HK-2 (cell line): ENCODE data around the gene NKD1.

Experiments used
- DNase-seq: peaks from one replicate; pipeline ENCODE4 v3.0.0-alpha.2; 2018; ENCODE audit not compliant: unreplicated experiment

Gene NKD1

GRCh38 chr16:50537533-50538290 lies 10.5 kb upstream of the NKD1 start:
- DNase-seq, result no peak

- no peak for DNase-seq
These were observed 9.7 kb upstream of the NKD1 start for GRCh38 chr16:50538411-50539052.

DNA sequence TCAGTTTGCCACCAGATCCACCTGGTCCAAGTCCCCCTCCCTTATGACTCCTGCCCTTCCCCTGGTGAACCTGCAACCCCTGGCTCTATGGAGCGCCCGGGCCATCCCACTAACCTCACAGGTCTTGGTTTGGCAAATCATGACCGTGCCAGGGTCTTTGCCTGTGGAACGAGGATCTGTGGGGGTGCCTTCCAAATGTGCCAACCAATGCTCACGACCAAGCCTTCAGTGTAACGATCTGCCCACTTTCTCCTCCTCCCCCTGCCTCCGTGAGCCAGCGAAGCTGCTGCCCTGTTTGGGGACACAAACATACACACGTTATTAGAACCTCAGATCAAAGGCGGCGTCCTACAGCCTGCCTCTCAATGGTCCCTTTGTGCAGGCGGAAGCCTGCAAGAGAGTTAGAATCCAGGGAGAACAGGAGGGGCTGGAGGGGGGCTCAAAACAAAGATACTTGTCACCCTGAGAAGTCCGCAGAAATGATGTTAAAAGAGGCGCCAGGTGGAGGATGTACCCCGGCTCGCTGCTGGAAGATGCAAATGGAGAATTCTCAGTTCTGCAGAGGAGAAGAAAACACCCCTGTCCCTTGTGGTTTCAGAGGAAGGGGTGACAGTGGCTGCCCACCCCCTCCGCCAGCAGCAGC lies 9.0 kb upstream of the NKD1 start:
- no peak for DNase-seq

DNA sequence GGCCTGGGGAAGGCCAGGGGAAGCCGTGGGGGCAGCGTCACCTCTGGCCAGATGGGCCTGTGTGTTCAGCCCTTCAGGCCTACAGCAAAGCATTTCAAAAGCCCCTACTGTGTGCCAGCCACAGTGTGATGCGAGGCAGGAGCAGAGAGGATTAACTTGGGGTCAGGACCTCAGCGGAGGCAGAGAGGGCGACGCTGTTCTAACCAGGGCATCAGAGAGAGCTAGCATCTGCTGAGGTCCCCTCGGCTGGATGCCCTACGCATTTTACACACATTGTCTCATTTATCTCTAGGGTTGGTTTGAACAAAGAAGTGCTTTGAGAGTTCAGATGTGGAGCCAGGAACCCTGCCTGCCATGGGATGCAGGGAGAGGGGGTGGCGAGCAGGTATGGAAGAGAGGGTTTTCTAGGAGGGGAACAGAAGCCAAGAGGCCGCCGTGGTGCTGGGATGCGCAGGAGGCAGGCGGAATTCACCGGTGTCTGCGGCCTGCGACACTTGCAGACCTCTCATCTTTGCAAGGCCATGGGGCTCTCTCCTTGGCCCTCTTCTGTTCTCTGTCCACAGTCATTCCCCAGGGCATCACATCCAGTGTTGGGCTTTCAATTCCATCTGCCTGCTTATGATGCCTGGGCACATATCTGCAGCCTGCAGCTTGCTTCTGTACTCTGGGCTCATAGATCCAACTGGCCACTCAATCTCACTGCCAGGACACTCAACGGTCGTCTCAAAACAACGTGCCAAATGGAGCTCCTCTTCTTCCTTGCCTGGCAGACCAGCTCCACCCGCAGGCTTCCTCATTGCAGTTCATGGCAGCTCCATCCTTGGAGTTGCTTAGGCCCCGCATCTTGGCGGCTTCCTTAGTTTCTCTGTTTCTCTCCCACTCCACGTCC lies 8.1 kb upstream of the NKD1 start:
- no peak for DNase-seq

DNA sequence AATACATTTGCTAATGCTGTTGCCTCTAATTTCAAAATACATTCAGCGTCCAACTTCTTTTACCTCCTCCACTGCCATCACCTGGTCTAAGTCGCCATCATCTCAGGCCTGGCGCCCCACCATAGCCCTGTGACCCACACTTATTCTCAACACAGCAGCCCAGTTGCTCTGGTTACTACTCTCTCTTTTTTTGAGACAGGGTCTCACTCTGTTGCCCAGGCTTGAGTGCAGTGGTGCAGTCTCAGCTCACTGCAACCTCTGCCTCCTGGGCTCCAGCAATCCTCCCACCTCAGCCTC lies 7.5 kb upstream of the NKD1 start:
- DNase-seq, result no peak

DNA sequence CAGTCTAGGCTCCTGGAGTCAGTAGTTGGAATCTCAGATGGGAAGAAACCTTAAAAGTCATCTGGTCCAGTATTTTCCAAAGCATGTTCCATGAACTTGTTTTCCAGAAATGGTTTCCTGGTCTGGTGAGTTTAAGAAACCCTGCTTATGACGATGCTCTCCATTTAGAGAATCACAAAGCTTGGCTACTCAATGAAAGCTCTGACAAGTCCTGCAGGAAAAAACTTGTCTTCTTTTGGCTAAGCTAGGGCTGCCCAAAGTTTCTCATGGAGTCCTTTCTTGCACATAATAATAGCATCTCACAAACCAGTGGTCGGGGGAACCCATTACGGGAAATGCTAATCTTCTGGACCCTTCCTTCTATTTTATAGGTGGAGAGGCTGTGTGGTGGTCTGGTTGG lies 5.5 kb upstream of the NKD1 start:
- no peak for DNase-seq

GRCh38 chr16:50546125-50546524 lies 2.1 kb upstream of the NKD1 start:
- DNase-seq, result no peak

GRCh38 chr16:50547340-50548124 lies 664 bp upstream of the NKD1 start:
- DNase-seq, result no peak

DNA sequence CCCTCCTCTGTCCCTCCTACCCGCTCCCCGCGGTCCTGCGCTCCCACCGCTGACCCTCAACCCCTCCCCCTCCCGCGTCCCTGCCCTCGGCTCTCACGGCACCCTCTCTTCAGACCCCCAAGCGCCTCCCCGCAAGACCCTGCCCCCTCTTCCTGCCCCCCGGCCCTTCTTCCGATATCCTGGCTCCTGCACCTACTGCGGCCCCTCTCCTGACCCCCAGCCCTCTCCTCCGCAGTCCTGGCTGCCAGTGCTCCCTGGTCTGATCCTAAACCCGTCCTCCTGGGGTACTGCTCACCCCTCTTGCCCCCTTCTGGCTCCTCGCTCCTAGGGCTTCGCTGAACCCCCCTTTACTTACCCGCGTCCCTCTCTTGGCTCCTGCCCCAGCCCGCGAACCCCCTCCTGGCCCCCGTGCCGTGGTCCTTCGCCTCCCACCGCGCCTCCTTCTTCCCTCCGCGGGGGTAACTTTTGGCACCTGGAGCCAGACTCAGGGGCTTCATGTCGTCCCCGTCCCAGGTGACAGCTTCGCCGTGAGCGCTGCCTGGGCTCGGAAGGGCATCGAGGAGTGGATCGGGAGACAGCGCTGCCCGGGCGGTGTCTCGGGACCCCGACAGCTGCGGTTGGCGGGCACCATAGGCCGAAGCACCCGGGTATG lies 839 bp downstream of the NKD1 start:
- DNase-seq, result no peak

DNA sequence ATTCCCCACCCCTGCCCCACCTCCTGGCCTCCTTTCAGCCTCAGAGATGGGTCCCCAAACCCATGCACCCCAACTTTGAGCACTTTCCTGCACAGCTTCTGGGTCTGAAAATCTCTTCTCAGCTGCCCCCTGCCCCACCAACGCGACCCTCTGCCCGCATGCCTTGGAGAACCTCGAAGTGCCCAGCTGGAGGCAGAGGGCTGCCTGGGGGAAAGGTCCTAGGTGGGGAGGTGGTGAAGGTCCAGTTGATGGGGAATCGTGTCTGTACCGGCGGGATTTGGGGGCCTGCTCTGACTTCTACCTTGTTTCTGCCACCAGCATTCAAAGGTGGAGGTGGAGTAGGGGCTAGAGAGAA lies 1.3 kb downstream of the NKD1 start:
- DNase-seq, result no peak

- DNase-seq, result no peak
These were observed 1.8 kb downstream of the NKD1 start for GRCh38 chr16:50550035-50550434.

- DNase-seq, result no peak
These were observed 2.9 kb downstream of the NKD1 start for GRCh38 chr16:50550866-50551641.

DNA sequence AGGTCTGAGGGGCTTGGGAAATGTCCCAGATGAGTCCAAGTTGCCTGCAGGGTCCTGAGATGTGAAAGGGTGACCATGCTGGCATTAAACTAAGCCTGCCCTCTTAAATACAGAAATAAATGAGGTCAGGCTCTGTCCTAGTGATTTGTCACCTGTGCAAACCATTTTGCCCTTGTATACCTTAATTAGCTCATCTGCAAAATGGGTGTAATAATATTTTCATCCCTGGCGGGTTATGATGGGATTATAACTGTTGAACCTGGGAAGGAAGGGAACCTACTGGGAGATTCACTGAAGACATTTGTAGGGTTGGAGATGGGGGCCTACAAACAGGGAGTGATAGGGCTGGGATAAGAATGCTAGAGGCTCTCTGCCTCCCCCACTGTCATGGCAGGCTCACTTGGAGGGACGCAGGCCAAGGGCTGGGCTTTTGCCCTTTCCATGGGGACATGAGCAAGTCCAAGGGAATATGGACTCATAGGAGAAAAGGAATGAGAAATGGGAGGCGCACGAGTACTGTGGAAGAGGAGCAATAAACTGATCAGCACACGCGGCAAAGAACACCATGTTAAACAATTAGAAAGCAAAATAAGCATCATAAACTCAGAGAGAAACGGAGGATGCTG lies 4.4 kb downstream of the NKD1 start:
- DNase-seq, result no peak

GRCh38 chr16:50553182-50553710 lies 5.0 kb downstream of the NKD1 start:
- no peak for DNase-seq

DNA sequence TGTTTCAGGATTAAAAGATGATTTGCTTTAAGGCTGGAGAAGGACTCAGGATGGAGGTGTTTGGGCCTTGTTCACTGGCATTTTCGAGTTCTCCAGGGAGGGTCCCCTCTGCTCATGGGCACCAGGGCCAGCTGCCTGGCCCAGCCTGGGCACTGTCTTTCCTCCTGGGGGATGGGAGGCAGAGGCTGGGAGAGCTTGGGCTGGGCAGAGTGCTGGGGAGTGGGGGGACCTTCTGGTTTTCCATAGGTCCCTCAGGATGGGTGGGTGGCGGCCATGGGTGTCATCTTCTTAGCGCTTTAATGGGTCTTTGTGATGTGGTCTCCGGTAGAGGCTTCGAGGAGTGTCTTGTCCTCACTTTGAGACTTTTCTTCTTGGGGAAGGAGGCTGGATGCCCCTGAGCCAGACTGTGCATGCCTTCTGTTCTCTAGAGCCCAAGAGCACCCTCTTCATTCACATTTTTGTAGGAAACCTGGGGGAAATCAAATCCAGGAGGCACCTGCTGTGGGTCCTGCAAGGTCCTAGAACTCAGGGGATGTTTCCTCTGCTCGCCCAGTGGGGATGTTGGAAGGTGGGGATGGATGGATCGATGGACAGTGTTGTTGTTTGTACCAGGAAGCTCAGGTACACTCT lies 5.7 kb downstream of the NKD1 start:
- no peak for DNase-seq

DNA sequence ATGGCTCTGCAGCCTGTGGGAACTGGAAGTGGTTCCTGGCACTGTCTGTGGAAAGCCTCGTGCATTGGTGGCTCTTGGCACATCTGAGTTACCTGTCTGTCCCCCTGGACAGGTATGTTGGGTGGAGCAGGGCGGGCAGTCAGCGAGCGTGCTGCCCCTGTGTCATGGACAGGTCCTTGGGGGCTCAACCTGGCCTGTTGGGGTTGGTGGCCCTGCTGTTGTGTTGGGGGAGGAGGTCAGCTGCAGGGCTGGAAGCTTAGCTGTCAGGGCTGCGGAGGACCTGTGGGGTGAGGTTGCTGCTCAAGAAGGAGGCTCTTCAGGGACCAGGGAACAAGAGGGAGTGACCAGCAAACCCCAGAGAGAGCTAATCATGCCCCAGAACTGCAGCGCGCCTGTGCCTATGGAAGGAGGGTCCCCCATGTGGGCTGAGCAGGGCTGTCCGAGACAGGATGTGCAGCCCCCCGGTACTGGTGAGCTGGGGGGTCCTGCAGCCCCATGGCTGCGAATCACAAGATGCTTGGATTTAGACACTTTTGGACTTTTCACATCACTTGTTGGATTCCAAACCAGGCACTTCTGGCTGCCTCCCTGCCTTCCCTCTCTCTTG lies 7.2 kb downstream of the NKD1 start:
- no peak for DNase-seq

GRCh38 chr16:50555952-50556673 lies 7.9 kb downstream of the NKD1 start:
- DNase-seq, result no peak

DNA sequence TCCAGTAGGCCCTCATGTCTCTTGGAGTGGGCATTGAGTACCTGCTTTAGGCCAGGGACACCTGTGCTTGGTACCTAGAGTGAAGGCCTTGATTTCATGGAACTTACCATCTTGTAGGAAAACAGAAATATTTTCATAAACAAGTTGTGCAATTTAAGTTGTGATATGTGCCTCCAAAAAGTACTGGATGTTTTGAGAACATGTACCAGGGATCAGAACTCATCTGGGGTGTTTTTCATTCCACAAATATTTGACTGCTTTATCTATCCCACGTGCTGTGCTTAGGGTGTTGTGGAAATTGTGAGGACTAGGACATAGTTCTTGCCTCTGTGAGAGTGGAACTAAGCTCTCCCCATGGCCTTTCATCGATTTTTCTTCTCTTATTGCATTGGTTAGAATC lies 8.8 kb downstream of the NKD1 start:
- DNase-seq, result no peak
